ENCODE measurements around the gene DCT.
"Not testable (repeated sequence)": the region's sequence is repeated elsewhere in the genome, so short reads cannot be mapped to it uniquely, and the experiment has no call there.

Gene DCT

GRCh38 chr13:94498831-94499230 lies 19.3 kb upstream of the DCT start:
- H3K9ac ChIP-seq (ENCODE audit: low read length in 5 of 5); H3K27ac ChIP-seq (ENCODE audit: low read depth, low read length); H3K36me3 ChIP-seq (ENCODE audit: control insufficient read depth in 5 of 5, insufficient read depth in 5 of 5, low read length in 5 of 5); H3K27me3 ChIP-seq (ENCODE audit: control insufficient read depth in 5 of 5, insufficient read depth in 4 of 5, low read length in 5 of 5); H3K4me1 ChIP-seq (ENCODE audit: control insufficient read depth in 5 of 5, insufficient read depth in 5 of 5, low read length in 5 of 5); H3K4me3 ChIP-seq (ENCODE audit: low read depth in 1 of 5, low read length in 5 of 5); H3K9me3 ChIP-seq (ENCODE audit: control insufficient read depth in 5 of 5, low read length in 5 of 5): not testable (repeated sequence)

- Histone ChIP-seq H3K36me3 (ENCODE audit: control insufficient read depth in 5 of 5, insufficient read depth in 5 of 5, low read length in 5 of 5) (no peaks in the 10 kb centered on the region), H3K9ac (ENCODE audit: low read length in 5 of 5) (no peak overlapping the region), H3K9me3 (ENCODE audit: control insufficient read depth in 5 of 5, low read length in 5 of 5) (peaks cover 0 to 5% (median 2%) of the 10 kb centered on the region in 5 donors), H3K27ac (ENCODE audit: low read depth, low read length) (no peak overlapping the region), H3K4me1 (ENCODE audit: control insufficient read depth in 5 of 5, insufficient read depth in 5 of 5, low read length in 5 of 5) (no peaks in the 10 kb centered on the region), H3K4me3 (ENCODE audit: low read depth in 1 of 5, low read length in 5 of 5) (no peak overlapping the region), H3K27me3 (ENCODE audit: control insufficient read depth in 5 of 5, insufficient read depth in 4 of 5, low read length in 5 of 5) (no peaks in the 10 kb centered on the region)
Observed at GRCh38 chr13:94495806-94496205, 16.3 kb upstream of the DCT start.

GRCh38 chr13:94494026-94494425 lies 14.5 kb upstream of the DCT start:
- H3K9me3 ChIP-seq (ENCODE audit: control insufficient read depth in 5 of 5, low read length in 5 of 5), result peaks cover 0 to 5% (median 2%) of the 10 kb centered on the region in 5 donors
- no peak overlapping the region for H3K27ac ChIP-seq (ENCODE audit: low read depth, low read length)
- no peak overlapping the region for H3K4me3 ChIP-seq (ENCODE audit: low read depth in 1 of 5, low read length in 5 of 5)
- no peak overlapping the region for H3K9ac ChIP-seq (ENCODE audit: low read length in 5 of 5)
- no peaks in the 10 kb centered on the region for H3K27me3 ChIP-seq (ENCODE audit: control insufficient read depth in 5 of 5, insufficient read depth in 4 of 5, low read length in 5 of 5)
- no peaks in the 10 kb centered on the region for H3K4me1 ChIP-seq (ENCODE audit: control insufficient read depth in 5 of 5, insufficient read depth in 5 of 5, low read length in 5 of 5)
- no peaks in the 10 kb centered on the region for H3K36me3 ChIP-seq (ENCODE audit: control insufficient read depth in 5 of 5, insufficient read depth in 5 of 5, low read length in 5 of 5)

GRCh38 chr13:94487043-94487442 lies 7.6 kb upstream of the DCT start:
- Histone ChIP-seq H3K27ac (ENCODE audit: low read depth, low read length) (no peak overlapping the region), H3K36me3 (ENCODE audit: control insufficient read depth in 5 of 5, insufficient read depth in 5 of 5, low read length in 5 of 5) (no peaks in the 10 kb centered on the region), H3K9ac (ENCODE audit: low read length in 5 of 5) (no peak overlapping the region), H3K27me3 (ENCODE audit: control insufficient read depth in 5 of 5, insufficient read depth in 4 of 5, low read length in 5 of 5) (no peaks in the 10 kb centered on the region), H3K9me3 (ENCODE audit: control insufficient read depth in 5 of 5, low read length in 5 of 5) (no peaks in the 10 kb centered on the region), H3K4me3 (ENCODE audit: low read depth in 1 of 5, low read length in 5 of 5) (no peak overlapping the region), H3K4me1 (ENCODE audit: control insufficient read depth in 5 of 5, insufficient read depth in 5 of 5, low read length in 5 of 5) (no peaks in the 10 kb centered on the region)

DNA sequence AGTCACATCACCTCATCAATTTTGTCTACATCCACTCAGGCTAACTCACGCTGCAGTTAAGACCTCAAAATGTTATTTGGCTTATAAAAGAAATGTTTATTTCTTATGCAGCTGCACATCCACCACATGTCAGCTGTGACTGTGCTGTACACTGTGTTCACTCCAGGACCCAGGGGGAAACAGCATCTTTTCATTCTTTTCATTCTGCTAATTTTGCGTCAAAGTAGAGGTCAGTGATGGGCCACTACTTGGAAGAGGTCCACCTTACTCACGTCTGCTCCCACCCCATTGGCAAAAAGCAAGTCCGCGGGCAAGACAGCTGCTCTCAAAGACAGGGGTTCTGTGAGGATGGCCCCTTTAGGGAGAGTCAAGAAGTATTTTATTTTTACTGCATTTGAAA lies 4.5 kb upstream of the DCT start:
- H3K9ac ChIP-seq (ENCODE audit: low read length in 5 of 5), result no peak overlapping the region
- no peaks in the 10 kb centered on the region for H3K36me3 ChIP-seq (ENCODE audit: control insufficient read depth in 5 of 5, insufficient read depth in 5 of 5, low read length in 5 of 5)
- H3K4me1 ChIP-seq (ENCODE audit: control insufficient read depth in 5 of 5, insufficient read depth in 5 of 5, low read length in 5 of 5), result peaks cover 0 to 4% (median 0%) of the 10 kb centered on the region in 5 donors
- no peak overlapping the region for H3K27ac ChIP-seq (ENCODE audit: low read depth, low read length)
- H3K9me3 ChIP-seq (ENCODE audit: control insufficient read depth in 5 of 5, low read length in 5 of 5), result no peaks in the 10 kb centered on the region
- H3K27me3 ChIP-seq (ENCODE audit: control insufficient read depth in 5 of 5, insufficient read depth in 4 of 5, low read length in 5 of 5), result no peaks in the 10 kb centered on the region
- H3K4me3 ChIP-seq (ENCODE audit: low read depth in 1 of 5, low read length in 5 of 5), result no peak overlapping the region

- Histone ChIP-seq H3K4me3 (ENCODE audit: low read depth in 1 of 5, low read length in 5 of 5) (no peak overlapping the region), H3K9me3 (ENCODE audit: control insufficient read depth in 5 of 5, low read length in 5 of 5) (no peaks in the 10 kb centered on the region), H3K27me3 (ENCODE audit: control insufficient read depth in 5 of 5, insufficient read depth in 4 of 5, low read length in 5 of 5) (no peaks in the 10 kb centered on the region), H3K9ac (ENCODE audit: low read length in 5 of 5) (no peak overlapping the region), H3K27ac (ENCODE audit: low read depth, low read length) (no peak overlapping the region), H3K36me3 (ENCODE audit: control insufficient read depth in 5 of 5, insufficient read depth in 5 of 5, low read length in 5 of 5) (no peaks in the 10 kb centered on the region), H3K4me1 (ENCODE audit: control insufficient read depth in 5 of 5, insufficient read depth in 5 of 5, low read length in 5 of 5) (peaks cover 0 to 4% (median 0%) of the 10 kb centered on the region in 5 donors)
Observed at GRCh38 chr13:94481941-94482340, 2.5 kb upstream of the DCT start.

DNA sequence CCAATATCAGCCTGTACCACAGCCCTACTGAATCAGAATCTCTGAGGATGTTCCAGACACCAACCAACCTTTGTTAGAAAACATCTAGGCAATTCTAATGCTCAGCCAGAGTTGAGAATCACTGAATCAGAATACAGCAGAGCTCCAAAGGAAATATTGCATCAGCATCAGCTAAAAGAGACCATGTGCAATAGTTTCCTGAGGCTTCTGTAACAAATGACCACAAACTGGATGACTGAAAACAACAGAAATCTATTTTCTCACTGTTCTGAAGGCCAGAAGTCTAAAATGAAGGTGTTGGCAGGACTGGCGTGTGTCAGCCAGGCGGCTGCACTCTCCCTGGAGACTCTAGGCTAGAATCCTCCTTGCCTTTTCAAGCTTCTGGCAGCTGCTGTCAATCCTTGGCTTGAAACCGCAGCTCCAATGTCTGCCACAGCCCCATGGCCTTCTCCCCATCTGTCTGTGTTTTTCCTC lies 1.2 kb upstream of the DCT start:
- Histone ChIP-seq H3K9me3 (ENCODE audit: control insufficient read depth in 5 of 5, low read length in 5 of 5) (no peaks in the 10 kb centered on the region), H3K4me1 (ENCODE audit: control insufficient read depth in 5 of 5, insufficient read depth in 5 of 5, low read length in 5 of 5) (peaks cover 0 to 4% (median 0%) of the 10 kb centered on the region in 5 donors), H3K36me3 (ENCODE audit: control insufficient read depth in 5 of 5, insufficient read depth in 5 of 5, low read length in 5 of 5) (no peaks in the 10 kb centered on the region), H3K4me3 (ENCODE audit: low read depth in 1 of 5, low read length in 5 of 5) (no peak overlapping the region), H3K27ac (ENCODE audit: low read depth, low read length) (no peak overlapping the region), H3K27me3 (ENCODE audit: control insufficient read depth in 5 of 5, insufficient read depth in 4 of 5, low read length in 5 of 5) (no peaks in the 10 kb centered on the region), H3K9ac (ENCODE audit: low read length in 5 of 5) (no peak overlapping the region)

DNA sequence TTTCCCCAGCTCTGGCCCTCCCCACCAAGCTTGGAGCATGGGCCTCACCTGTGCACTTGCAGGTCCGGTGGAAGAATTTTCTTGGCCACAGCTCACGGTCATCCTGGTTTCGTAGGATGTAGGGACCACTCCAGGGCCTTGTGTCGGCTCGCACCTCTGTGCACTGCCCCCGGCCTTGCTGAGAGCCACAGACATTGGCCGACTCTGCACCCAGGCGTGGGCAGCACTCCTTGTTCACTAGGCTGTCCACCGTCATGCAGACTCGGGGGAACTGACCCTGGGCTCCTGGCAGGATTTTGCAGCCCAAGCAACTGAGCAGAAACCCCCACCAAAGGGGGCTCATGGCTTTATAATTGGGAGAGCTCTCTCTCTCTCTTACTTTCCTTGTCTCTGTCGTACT lies 569 bp downstream of the DCT start:
- Histone ChIP-seq H3K4me1 (ENCODE audit: control insufficient read depth in 5 of 5, insufficient read depth in 5 of 5, low read length in 5 of 5) (peaks cover 0 to 4% (median 0%) of the 10 kb centered on the region in 5 donors), H3K9me3 (ENCODE audit: control insufficient read depth in 5 of 5, low read length in 5 of 5) (no peaks in the 10 kb centered on the region), H3K27me3 (ENCODE audit: control insufficient read depth in 5 of 5, insufficient read depth in 4 of 5, low read length in 5 of 5) (no peaks in the 10 kb centered on the region), H3K9ac (ENCODE audit: low read length in 5 of 5) (no peak overlapping the region), H3K27ac (ENCODE audit: low read depth, low read length) (no peak overlapping the region), H3K36me3 (ENCODE audit: control insufficient read depth in 5 of 5, insufficient read depth in 5 of 5, low read length in 5 of 5) (no peaks in the 10 kb centered on the region), H3K4me3 (ENCODE audit: low read depth in 1 of 5, low read length in 5 of 5) (no peak overlapping the region)

DNA sequence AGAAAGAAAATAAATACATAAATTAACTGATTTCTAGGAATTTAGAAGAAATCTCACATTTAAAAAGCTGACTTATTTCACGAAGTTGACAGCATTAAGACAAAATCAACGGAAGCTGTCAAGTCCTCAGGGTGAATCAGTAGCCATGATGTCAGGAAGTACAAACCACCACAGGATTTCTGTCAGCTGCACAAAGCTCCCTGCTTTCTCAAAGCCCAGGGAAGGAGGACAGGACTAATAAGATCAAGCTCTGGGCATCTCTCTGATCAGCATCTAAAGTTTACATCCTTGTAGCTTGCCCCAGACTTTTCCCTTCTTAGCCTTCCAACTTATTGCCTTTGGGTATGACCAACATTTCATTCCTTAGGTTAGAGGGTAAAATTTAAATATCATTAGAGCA lies 9.4 kb downstream of the DCT start:
- H3K9me3 ChIP-seq (ENCODE audit: control insufficient read depth in 5 of 5, low read length in 5 of 5), result peaks cover 0 to 3% (median 0%) of the 10 kb centered on the region in 5 donors
- H3K27ac ChIP-seq (ENCODE audit: low read depth, low read length), result no peak overlapping the region
- H3K4me3 ChIP-seq (ENCODE audit: low read depth in 1 of 5, low read length in 5 of 5), result no peak overlapping the region
- H3K4me1 ChIP-seq (ENCODE audit: control insufficient read depth in 5 of 5, insufficient read depth in 5 of 5, low read length in 5 of 5), result no peaks in the 10 kb centered on the region
- no peaks in the 10 kb centered on the region for H3K27me3 ChIP-seq (ENCODE audit: control insufficient read depth in 5 of 5, insufficient read depth in 4 of 5, low read length in 5 of 5)
- no peaks in the 10 kb centered on the region for H3K36me3 ChIP-seq (ENCODE audit: control insufficient read depth in 5 of 5, insufficient read depth in 5 of 5, low read length in 5 of 5)
- H3K9ac ChIP-seq (ENCODE audit: low read length in 5 of 5), result no peak overlapping the region

DNA sequence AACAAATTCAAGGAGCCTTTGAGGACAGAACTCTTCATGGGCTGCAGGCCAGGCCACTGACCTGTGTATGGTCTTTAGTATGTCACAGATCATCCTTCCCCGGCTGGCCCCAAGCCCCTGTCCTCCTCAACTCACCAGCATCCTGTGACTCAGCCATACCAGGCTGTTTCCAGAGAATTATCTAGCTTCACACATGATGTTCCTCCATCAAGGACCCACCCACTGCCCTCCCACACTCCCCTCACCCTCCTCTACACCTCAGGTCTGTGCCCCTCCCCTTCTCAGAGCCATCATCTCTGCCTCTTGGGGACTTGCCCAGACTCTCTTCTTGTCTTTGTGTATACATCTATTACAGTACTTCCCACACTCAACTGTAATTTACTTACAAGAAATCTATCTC lies 14.7 kb downstream of the DCT start:
- Histone ChIP-seq H3K9ac (ENCODE audit: low read length in 5 of 5) (no peak overlapping the region), H3K9me3 (ENCODE audit: control insufficient read depth in 5 of 5, low read length in 5 of 5) (no peaks in the 10 kb centered on the region), H3K36me3 (ENCODE audit: control insufficient read depth in 5 of 5, insufficient read depth in 5 of 5, low read length in 5 of 5) (no peaks in the 10 kb centered on the region), H3K4me1 (ENCODE audit: control insufficient read depth in 5 of 5, insufficient read depth in 5 of 5, low read length in 5 of 5) (no peaks in the 10 kb centered on the region), H3K27me3 (ENCODE audit: control insufficient read depth in 5 of 5, insufficient read depth in 4 of 5, low read length in 5 of 5) (no peaks in the 10 kb centered on the region), H3K4me3 (ENCODE audit: low read depth in 1 of 5, low read length in 5 of 5) (no peak overlapping the region), H3K27ac (ENCODE audit: low read depth, low read length) (no peak overlapping the region)

DNA sequence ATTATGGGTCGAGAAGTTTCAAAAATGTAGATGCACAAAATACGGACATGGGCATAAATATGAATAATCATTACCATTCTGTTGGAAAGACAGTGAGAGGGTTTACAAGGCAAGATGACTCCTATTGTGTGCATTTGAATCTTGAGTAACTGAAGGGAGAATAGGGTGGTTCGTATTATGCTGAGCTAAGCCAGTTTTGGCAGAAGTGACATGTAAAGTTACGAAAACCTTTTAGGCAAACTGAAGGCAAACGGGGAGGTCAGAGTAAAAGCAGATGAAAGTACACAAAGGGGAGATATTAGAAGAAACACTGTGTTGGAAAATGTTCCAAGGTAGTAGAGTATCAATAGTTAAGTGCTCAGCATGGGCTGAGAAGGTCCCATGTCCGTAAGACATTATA lies 16.8 kb downstream of the DCT start:
- no peak overlapping the region for H3K27ac ChIP-seq (ENCODE audit: low read depth, low read length)
- H3K9ac ChIP-seq (ENCODE audit: low read length in 5 of 5), result no peak overlapping the region
- no peaks in the 10 kb centered on the region for H3K27me3 ChIP-seq (ENCODE audit: control insufficient read depth in 5 of 5, insufficient read depth in 4 of 5, low read length in 5 of 5)
- H3K9me3 ChIP-seq (ENCODE audit: control insufficient read depth in 5 of 5, low read length in 5 of 5), result no peaks in the 10 kb centered on the region
- no peaks in the 10 kb centered on the region for H3K4me1 ChIP-seq (ENCODE audit: control insufficient read depth in 5 of 5, insufficient read depth in 5 of 5, low read length in 5 of 5)
- H3K4me3 ChIP-seq (ENCODE audit: low read depth in 1 of 5, low read length in 5 of 5), result no peak overlapping the region
- no peaks in the 10 kb centered on the region for H3K36me3 ChIP-seq (ENCODE audit: control insufficient read depth in 5 of 5, insufficient read depth in 5 of 5, low read length in 5 of 5)
